ENCODE measurements around the gene AK1. TPM values are rescaled to one million over a fixed set of nuclear protein-coding genes. Genes with fewer than 3 reads are reported as not detected.
"Not testable (repeated sequence)": the region's sequence is repeated elsewhere in the genome, so short reads cannot be mapped to it uniquely, and the experiment has no call there.

The AK1 gene
- total RNA-seq, 2 experiments from 2014 or later, result 46.7 to 52.6 TPM

GRCh38 chr9:127870153-127870491, 7.4 kb downstream of the AK1 start:
- H3K4me3 Mint-ChIP-seq; H3K27me3 Mint-ChIP-seq; ATAC-seq (ENCODE audit: poor library complexity); H3K9me3 ChIP-seq (ENCODE audit: control insufficient read depth in 1 of 2, insufficient read depth in 1 of 2, low read length in 2 of 2); H3K4me3 ChIP-seq (ENCODE audit: low read length); H3K36me3 ChIP-seq (ENCODE audit: insufficient read depth, low read length); H3K27me3 ChIP-seq (ENCODE audit: control insufficient read depth in 1 of 2, insufficient read depth in 2 of 2, low read length in 2 of 2); H3K9me3 Mint-ChIP-seq; DNase-seq; H3K27ac Mint-ChIP-seq; H3K36me3 Mint-ChIP-seq (ENCODE audit: low read depth); H3K27ac ChIP-seq (ENCODE audit: low read depth in 1 of 2, low read length in 2 of 2): not testable (repeated sequence)
- CTCF ChIA-PET, result interaction anchor here (0.6 to 2.0 kb wide), 32 partner anchors 8 to 590 kb away, joined by 3 to 20 read pairs (median 4); partner anchors contain the start of genes CDK9, PTRH1, SH2D3C and ST6GALNAC4
- H3K4me1 ChIP-seq (ENCODE audit: insufficient read depth, low read length), result peaks cover 17% of the 10 kb centered on the region
- peak; percentile 73 for TF ChIP-seq CTCF (IDR thresholded peaks at IDR 0.05)
- POLR2A ChIA-PET, result interaction anchor here (0.6 to 1.6 kb wide), 13 partner anchors 12 to 256 kb away, joined by 3 to 11 read pairs (median 3); partner anchors contain the start of genes CDK9, SH2D3C and TOR2A
- peaks cover 14% of the 10 kb centered on the region for H3K4me1 Mint-ChIP-seq (ENCODE audit: low read depth)
- intact Hi-C loops (cut with DNase I, micrococcal nuclease), result loop anchor here in 1 of 2 experiments (1.0 to 2.0 kb wide), 4 partner anchors 51 to 280 kb away; partner anchors contain the start of genes CDK9 and TOR2A

DNA sequence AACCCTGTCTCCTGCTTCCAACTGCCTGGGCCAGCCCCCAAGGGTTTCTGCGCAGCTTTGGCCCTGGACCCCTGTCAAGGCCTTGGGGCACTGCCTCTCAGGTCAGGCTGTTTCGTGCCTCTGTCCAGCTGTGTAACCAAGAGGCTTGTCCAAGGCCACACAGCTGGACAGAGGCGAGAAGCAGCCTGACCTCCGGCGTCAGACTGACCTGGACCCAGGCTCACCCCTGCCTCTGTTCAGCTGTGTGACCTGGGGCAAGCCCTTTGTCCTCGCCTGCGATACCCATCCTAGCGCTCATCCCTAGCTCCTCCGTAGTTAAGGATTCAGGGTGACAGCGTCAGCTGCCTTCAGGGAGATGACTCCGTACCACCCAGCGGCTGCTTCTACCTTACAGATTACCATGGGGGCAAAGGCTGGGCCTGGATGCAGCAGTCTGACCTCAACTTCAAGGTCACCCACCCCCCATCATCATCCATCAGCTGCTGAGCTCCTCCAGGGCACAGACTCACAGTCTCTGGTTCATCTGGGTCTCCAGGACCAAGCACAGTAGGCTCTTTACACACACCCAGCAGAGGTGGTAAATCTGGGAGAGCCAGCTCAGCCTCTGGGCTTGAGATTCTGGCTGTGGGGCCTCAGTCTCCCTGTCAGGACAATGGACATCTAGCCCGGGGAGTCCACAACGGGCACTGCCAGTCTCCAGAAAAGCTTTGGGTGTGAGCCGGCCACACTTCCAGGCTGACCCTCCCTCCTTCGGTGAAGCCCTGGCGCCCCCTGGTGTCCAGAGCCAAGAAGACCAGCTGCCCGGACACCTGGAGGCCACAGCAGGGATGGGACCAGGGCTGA, 7.9 kb downstream of the AK1 start:
- intact Hi-C loops (cut with DNase I, micrococcal nuclease), result loop anchor here (1.0 to 5.0 kb wide), 7 partner anchors 51 to 365 kb away; partner anchors contain the start of genes CDK9 (in 2 of the 2), FPGS (in 1 of the 2) and TOR2A (in 1 of the 2)
- no peaks in the 10 kb centered on the region for H3K9me3 Mint-ChIP-seq
- Histone ChIP-seq H3K27ac (ENCODE audit: low read depth in 1 of 2, low read length in 2 of 2) (no peak overlapping the region), H3K4me3 (ENCODE audit: low read length) (no peak overlapping the region), H3K9me3 (ENCODE audit: control insufficient read depth in 1 of 2, insufficient read depth in 1 of 2, low read length in 2 of 2) (no peaks in the 10 kb centered on the region), H3K27me3 (ENCODE audit: control insufficient read depth in 1 of 2, insufficient read depth in 2 of 2, low read length in 2 of 2) (no peaks in the 10 kb centered on the region), H3K4me1 (ENCODE audit: insufficient read depth, low read length) (peaks cover 23% of the 10 kb centered on the region), H3K36me3 (ENCODE audit: insufficient read depth, low read length) (no peaks in the 10 kb centered on the region)
- DNase-seq (peak; percentile 52 to 88 (median 71)), ATAC-seq (ENCODE audit: poor library complexity) (peak; percentile 62)
- H3K36me3 Mint-ChIP-seq (ENCODE audit: low read depth), result peaks cover 4% of the 10 kb centered on the region
- TF ChIP-seq CTCF (IDR thresholded peaks at IDR 0.05), result peak; percentile 99
- ChIA-PET POLR2A (interaction anchor here (0.6 to 1.6 kb wide), 14 partner anchors 12 to 255 kb away, joined by 3 to 11 read pairs (median 3); partner anchors contain the start of genes CDK9, ENG, SH2D3C and TOR2A), CTCF (interaction anchor here (0.6 to 2.0 kb wide), 31 partner anchors 8 to 589 kb away, joined by 3 to 20 read pairs (median 4); partner anchors contain the start of genes CDK9, PTRH1, SH2D3C and ST6GALNAC4)
- H3K4me3 Mint-ChIP-seq, result no peak overlapping the region
- H3K27me3 Mint-ChIP-seq, result no peaks in the 10 kb centered on the region
- H3K27ac Mint-ChIP-seq, result no peak overlapping the region
- peaks cover 19% of the 10 kb centered on the region for H3K4me1 Mint-ChIP-seq (ENCODE audit: low read depth)

- Mint-ChIP-seq H3K27me3 (no peaks in the 10 kb centered on the region), H3K4me1 (ENCODE audit: low read depth) (peaks cover 20% of the 10 kb centered on the region), H3K27ac (peak overlapping the region; percentile 0), H3K9me3 (no peaks in the 10 kb centered on the region), H3K4me3 (no peak overlapping the region), H3K36me3 (ENCODE audit: low read depth) (peaks cover 4% of the 10 kb centered on the region)
- CTCF ChIA-PET, result interaction anchor here (2.0 kb wide), 1 partner anchor 82 kb away, joined by 16 read pairs; the partner anchor contains the start of gene CDK9
- H3K4me1 ChIP-seq (ENCODE audit: insufficient read depth, low read length), result peaks cover 29% of the 10 kb centered on the region
- POLR2A ChIA-PET, result no interaction called here
- no peak overlapping the region for H3K4me3 ChIP-seq (ENCODE audit: low read length)
- H3K27me3 ChIP-seq (ENCODE audit: control insufficient read depth in 1 of 2, insufficient read depth in 2 of 2, low read length in 2 of 2), result no peaks in the 10 kb centered on the region
- no peaks in the 10 kb centered on the region for H3K36me3 ChIP-seq (ENCODE audit: insufficient read depth, low read length)
- TF ChIP-seq CTCF (IDR thresholded peaks at IDR 0.05), result no peak
- H3K27ac ChIP-seq (ENCODE audit: low read depth in 1 of 2, low read length in 2 of 2), result no peak overlapping the region
- intact Hi-C loops (cut with DNase I, micrococcal nuclease), result loop anchor here (2.0 to 5.0 kb wide), 3 partner anchors 66 to 364 kb away; partner anchors contain the start of genes CDK9 (in 1 of the 2) and FPGS (in 1 of the 2)
- ATAC-seq (ENCODE audit: poor library complexity) (no peak), DNase-seq (no peak)
- H3K9me3 ChIP-seq (ENCODE audit: control insufficient read depth in 1 of 2, insufficient read depth in 1 of 2, low read length in 2 of 2), result no peaks in the 10 kb centered on the region
These were observed 9.1 kb downstream of the AK1 start for GRCh38 chr9:127868278-127868902.

All from CD4-positive, alpha-beta T cell (primary cell).